ENCODE data around the gene TCF12.
"Not testable (repeated sequence)": the region's sequence is repeated elsewhere in the genome, so short reads cannot be mapped to it uniquely, and the experiment has no call there.

TCF12 gene

GRCh38 chr15:56980473-56980872, 62.0 kb downstream of the TCF12 start:
- DNase-seq: no peak

GRCh38 chr15:56981160-56981559, 62.7 kb downstream of the TCF12 start:
- no peak for DNase-seq

- no peak for DNase-seq
Measured at GRCh38 chr15:56982987-56983386, 64.5 kb downstream of the TCF12 start.

DNA sequence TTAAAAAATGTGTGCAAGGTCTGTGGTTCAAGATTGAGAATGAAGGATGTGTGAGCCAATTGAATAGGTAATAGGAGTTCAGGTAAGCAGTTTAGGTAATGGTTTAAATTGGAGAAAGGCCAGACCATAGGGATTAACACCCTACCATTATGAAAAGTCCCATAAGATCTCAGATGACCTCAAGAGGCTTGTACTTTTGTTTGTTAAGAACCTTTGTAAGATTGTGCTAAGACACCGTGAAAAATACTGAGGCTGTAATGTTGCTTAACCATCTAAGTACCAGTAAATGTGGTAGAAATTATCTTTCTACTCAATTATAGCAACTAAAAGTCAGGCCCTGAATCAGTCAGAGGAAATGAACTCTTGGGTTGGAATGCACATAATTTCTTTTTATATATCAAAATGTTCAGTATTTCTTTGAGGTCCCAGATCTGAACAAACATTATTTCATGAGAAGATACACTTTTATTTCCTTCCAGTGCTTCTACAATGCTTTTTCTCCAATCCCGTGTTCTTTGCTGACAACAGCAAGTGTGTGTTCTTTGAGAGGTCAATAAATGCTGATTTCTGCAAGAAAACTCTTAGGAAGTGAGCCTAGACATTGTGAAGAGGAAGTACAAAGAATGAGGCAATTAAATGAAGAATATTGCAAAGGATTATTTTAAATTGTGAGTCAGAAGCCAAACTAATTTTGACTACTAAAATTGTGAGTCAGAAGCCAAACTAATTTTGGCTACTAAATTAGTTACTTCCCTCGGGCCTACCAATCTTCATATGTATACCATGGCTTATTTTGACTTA, 66.4 kb downstream of the TCF12 start:
- DNase-seq: no peak

DNA sequence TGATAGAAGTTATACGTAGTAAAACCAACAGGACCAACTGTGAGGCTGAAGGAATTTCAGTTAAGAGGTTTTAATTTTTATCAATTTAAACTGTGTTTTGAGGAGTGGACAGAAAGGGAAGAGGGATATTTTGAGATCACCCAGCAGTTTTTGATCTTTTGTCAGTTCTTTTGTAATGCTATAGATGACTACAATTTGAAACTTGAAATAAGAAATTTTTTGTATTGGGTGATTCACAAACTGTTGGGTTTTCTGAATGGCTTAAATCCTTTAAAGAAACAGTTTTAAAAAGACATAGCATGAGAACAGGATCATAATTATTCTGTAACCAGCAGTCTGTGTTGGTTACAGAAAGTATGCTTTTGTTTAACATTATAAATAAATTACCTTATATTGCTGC, 67.4 kb downstream of the TCF12 start:
- no peak for DNase-seq

DNA sequence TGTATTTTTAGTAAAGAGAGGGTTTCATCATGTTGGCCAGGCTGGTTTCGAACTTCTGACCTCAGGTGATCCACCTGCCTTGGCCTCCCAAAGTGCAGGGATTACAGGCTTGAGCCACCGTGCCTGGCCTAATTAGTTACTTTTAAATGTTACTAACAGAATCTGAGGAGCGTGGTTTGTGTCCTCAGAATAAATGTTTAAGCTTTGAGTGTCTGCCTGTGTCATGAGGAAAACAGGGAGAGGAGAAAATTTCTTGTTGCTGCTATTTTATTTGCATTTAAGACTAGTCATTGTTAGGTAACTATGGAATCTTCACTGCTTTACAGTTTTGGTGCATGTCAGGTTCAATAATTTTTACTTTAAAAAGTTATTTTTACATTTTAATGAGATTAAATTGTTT, 68.8 kb downstream of the TCF12 start:
- no peak for DNase-seq

- DNase-seq: no peak
Measured at GRCh38 chr15:56988219-56988618, 69.8 kb downstream of the TCF12 start.

DNA sequence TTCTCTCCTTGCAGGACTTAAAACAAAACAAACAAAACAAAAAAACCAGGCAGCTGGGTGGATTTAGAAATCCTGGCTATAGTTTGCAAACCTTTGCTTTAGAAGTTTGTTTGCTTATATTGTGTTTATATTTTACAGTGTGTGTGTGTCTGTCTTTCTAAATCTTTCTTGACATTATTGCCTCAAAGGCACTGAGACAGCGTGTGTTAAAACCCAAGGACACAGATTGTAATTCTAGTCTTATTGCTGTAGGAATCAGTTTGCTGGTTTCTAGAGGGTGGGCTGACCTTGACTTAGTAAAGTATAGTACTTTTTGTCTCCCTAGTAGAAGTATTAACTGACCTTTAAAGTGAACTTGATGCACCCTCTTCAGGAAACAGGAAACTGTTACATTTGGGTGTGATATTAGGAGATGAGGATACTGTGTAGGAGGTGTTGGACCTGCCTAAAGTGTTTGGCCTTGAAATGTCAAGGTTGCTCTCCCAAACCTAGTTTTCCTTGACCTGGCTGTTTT, 71.0 kb downstream of the TCF12 start:
- DNase-seq: no peak

GRCh38 chr15:56991017-56991416, 72.6 kb downstream of the TCF12 start:
- no peak for DNase-seq

DNA sequence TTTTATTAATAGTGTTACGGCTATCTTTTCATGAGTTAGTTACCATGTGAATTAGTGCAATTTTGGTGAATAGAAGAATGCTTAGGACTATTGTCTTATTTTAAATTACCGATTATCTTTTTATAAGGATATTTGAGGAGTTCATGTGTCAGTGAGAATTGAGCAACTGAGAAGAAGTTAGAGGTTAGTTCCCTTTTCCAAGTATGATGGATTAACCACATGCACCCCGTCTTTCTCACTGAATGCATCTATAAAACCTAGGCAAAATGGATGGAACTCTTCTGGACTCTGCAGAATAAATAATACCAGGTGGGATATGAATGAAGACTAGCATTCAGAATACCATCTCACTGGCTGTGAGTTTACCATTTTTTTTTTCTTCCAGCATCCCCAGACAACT, 74.3 kb downstream of the TCF12 start:
- no peak for DNase-seq

DNA sequence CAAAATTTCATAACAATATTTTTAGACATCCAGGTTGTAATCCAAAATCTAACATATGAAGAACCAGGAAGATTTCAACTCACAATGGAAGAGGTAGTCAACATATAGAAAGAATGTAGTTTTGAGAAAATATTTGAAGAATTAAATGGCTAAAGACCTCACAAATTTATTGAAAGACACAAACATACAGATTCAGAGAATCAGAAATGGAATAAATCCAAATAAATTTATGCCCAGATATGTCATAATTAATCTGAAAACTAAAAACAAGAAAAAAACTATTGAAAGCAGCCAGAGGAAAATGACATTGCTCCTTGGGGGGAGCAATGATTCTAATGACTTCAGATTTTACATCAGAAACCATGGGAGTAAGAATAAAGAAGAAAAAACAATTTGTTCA, 75.8 kb downstream of the TCF12 start:
- DNase-seq: no peak

DNA sequence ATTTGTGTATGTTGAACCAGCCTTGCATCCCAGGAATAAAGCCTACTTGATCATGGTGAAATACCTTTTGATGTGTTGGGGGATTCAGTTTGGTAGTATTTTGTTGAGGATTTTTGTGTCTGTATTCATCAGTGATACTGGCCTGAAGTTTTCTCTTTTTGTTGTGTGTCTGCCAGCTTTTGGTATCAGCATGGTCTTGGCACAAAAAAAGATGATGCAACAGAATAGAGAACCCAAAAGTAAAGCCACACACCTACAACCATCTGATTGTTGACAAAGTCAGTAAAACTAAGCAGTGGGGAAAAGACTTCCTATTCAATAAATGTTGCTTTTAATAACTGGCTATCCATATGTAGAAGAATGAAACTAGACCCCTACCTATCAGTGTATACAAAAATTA, 77.6 kb downstream of the TCF12 start:
- no peak for DNase-seq

DNA sequence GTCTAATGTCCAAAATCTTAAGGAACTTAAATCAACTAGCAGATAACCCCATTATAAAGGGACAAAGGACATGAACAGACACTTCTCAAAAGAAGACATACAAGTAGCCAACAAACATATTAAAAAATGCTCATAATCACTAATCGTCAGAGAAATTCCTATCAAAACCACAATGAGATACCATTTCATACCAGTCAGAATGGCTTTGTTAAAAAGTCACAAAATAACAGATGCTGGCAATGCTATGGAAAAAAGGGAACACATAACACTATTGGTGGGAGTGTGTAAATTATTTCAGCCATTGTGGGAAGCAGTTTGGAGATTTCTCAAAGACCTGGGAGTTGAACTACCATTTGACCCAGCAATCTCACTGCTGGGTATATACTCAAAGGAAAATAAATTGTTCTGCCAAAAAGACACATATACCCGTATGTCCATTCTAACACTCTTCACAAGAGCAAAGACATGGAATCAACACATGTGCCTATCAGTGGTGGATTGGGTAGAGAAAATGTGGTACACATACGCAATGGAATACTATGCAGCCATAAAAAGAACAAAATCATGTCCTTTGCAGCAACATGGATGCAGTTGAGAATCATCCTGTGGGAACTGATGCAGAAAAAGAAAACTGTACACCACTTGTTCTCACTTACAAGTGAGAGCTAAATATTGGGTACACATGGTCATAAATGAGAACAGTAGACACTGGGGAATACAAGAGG, 78.5 kb downstream of the TCF12 start:
- DNase-seq: no peak

GRCh38 chr15:57003418-57003817, 85.0 kb downstream of the TCF12 start:
- DNase-seq: no peak

- no peak for DNase-seq
Measured at GRCh38 chr15:57005244-57005643, 86.8 kb downstream of the TCF12 start.

DNA sequence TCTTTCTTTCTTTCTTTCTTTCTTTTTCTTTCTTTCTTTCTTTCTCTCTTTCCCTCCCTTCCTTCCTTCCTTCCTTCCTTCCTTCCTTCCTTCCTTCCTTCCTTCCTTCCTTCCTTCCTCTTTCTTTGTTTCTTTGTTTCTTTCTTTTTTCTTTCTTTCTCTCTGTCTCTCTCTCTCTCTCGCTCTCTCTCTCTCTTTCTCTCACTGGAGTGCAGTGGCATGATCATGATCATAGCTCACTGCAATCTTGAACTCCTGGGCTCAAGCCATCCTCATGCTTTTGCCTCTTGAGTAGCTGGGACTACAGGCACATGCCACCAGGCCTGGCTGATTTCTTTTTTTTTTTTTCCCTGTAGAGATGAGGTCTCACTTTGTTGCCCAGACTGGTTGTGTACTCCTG, 89.4 kb downstream of the TCF12 start:
- not testable (repeated sequence) for DNase-seq

- DNase-seq: no peak
Measured at GRCh38 chr15:57010724-57011123, 92.3 kb downstream of the TCF12 start.

DNA sequence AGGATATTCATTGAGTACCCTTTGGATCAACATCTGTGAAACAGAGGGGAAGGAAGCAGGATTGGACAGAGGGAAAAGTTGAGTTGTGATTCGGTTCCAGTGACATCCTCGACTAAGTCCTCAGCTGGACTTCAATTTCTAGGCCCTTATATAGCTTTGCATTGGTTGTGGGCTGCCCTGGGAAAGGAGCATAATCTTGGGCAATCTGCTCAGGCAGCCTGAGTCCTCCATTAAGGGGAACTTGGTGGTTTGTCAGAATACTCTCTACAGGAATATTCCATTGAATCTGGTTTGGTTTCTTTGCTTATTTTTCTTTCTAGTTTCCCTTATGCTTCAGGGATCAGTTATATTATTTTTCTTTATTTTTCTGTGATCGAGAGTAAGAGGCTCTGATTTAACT, 94.1 kb downstream of the TCF12 start:
- DNase-seq: no peak

- not testable (repeated sequence) for DNase-seq
Measured at GRCh38 chr15:57014896-57015295, 96.5 kb downstream of the TCF12 start.

DNA sequence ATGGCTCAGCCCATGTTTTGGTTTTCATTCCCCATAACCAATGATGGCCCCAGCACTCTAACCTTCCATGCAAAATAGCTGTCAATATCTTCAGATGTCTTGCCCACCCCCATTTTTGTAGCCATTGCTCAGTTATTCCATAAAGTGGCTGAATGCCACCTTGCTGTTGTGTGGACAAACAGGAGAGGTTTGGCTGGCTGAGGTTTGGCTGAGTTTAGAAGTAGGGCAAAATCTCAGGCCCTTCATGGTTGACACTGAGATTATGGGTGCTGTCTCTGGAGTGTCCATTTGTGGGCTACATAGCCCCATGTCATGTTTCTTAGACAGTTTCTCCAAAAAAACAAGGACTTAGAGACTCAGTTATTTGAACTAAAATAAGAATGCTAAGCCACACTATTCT, 96.9 kb downstream of the TCF12 start:
- DNase-seq: no peak

GRCh38 chr15:57015897-57016296, 97.5 kb downstream of the TCF12 start:
- DNase-seq: no peak

- no peak for DNase-seq
Measured at GRCh38 chr15:57017024-57017423, 98.6 kb downstream of the TCF12 start.

GRCh38 chr15:57018151-57018550, 99.7 kb downstream of the TCF12 start:
- DNase-seq: no peak

- no peak for DNase-seq
Measured at GRCh38 chr15:57019496-57020160, 101.2 kb downstream of the TCF12 start.

Measured in activated naive CD4-positive, alpha-beta T cell (primary cell).